ENCODE measurements around the gene CLEC9A.
"Not testable (repeated sequence)": the region's sequence is repeated elsewhere in the genome, so short reads cannot be mapped to it uniquely, and the experiment has no call there.

The CLEC9A gene

DNA sequence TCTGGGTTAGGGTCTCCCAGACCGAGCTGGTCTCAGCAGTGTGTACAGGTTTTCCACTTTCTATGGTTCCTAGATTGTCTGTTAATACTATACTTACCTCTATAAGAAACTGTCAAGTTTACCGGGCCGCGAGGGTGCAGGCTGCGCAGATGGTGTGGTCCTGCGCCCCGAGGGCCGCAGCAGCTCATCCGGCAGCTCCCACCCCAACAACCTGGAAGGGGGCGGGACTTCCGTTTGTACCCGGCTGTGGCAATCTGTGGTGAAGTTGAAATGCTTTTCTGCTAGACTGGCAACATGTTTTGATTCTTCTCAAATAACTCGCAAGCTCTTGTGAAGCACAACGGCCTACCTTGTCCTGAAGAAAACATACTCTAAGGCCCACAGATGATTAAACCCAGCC lies at the start of gene CLEC9A:
CLEC9A (plus strand) TSS at position 237 of the 400 bp plus-strand sequence. CDS start 22,006 bp downstream, outside the sequence.
- no peak for DNase-seq

GRCh38 chr12:9991876-9992275 lies 38.6 kb upstream of the CLEC9A start:
- no peak for DNase-seq

DNA sequence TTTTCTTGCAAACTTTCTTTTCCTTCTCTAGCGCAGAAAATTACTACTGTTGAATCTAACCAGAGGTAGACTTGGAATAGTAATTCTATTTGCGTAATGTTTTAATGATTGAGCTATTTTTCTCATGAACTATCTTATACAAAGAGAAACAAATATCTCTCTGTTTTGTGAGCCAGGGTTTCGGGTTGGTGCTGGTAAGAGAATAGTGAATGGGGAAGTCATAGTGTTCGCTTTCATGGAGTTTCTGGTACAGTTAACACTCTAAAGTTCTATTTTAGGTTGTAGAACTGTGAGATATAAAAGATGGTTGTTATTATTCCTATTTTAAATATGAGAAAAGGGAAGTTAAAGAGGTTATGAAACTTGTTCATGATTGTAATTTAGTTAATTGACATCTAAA lies 38.2 kb upstream of the CLEC9A start:
- DNase-seq: no peak

DNA sequence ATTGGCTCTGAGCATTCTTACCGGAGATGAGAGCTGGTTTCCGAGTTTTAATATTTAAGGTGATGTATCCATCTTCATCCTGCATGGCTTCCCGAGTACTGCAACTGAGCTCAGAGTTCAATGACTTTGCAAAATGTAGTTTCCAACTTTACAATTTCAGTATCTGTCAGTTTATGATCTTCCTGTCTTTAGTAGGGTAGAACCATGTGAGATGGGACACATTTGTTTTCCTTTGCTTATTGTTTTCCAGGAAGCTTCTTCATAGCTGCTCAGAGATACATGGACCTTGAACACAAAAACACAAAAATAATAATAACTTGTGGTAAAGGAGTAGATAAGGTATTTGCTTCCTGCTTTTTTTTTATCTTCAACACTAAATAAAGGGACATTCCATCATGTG lies 31.5 kb upstream of the CLEC9A start, which contains the start of gene CLEC1B:
CLEC1B (minus strand) TSS at position 106 of the 400 bp plus-strand sequence; CDS start at position 85, 21 bp downstream.
- DNase-seq: no peak

DNA sequence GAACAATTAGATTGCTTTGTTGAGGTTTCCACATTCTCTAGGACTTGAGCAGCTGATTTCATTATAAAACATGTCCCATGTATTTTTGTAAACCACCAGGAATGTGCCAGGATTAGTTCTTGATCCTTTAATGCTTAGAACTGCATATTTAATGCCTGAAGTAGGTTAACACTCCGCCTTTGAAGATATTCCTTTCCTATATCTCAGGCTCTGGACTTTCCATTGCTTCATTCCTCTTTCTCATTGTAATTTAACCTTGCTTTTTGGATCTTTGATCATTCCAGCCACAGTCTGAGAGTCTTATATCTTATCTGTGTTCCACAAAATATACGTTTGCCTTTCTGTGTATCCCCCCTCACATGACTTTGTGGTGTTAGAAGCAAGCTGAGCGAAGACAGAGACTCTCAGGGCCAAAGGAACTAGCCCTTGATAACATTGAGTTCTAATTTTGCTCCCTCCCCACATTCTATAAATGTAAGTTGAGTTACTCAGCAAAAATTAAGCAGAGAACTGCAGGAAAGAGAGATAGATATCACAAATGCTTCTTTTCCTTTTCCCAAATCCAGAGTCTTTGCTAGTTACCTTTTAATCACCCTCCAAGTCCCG lies 29.2 kb upstream of the CLEC9A start:
- DNase-seq: no peak

GRCh38 chr12:10012630-10013330 lies 17.7 kb upstream of the CLEC9A start:
- no peak for DNase-seq

- no peak for DNase-seq
These were observed 15.0 kb upstream of the CLEC9A start for GRCh38 chr12:10015450-10015849.

DNA sequence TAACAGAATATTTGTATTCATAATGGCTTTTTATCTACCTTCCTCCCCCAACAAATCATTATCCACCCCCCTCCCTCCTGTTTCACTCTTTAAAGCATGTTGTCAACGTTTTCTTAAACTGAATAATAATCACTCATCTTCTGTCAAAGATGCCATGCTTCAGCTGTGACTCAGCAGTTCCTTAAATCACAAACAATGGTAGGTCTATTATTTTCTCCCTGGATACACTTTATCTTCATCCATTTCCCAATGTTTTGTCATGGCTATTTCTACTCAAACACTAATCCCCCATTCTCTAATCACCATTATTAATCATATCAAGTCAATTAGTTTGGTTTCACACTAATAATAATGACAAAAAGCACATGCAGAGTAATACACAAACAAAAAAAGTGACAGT lies 13.6 kb upstream of the CLEC9A start:
- no peak for DNase-seq

DNA sequence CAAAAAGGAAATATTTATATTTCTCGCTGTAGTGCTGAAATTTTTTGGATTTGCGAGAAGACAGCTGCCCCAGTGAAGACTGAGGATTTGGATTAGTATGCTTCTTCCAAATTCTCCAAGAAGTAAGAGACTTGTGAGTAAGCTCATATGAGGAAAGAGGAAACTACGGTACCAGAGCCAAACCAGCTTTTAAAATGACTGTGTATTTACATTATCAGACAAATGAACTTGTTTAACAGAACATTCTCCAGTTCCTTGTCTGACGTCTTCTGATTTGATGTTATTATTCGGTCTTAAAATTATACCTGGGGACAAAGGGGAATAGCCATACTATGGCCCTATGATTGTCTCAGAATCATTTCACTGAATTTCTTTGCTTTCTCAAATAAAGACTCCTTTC lies 12.1 kb upstream of the CLEC9A start:
- DNase-seq: no peak

- no peak for DNase-seq
These were observed 9.1 kb upstream of the CLEC9A start for GRCh38 chr12:10021342-10021741.

GRCh38 chr12:10025236-10025635 lies 5.2 kb upstream of the CLEC9A start:
- no peak for DNase-seq

GRCh38 chr12:10026666-10027065 lies 3.8 kb upstream of the CLEC9A start:
- DNase-seq: not testable (repeated sequence)

DNA sequence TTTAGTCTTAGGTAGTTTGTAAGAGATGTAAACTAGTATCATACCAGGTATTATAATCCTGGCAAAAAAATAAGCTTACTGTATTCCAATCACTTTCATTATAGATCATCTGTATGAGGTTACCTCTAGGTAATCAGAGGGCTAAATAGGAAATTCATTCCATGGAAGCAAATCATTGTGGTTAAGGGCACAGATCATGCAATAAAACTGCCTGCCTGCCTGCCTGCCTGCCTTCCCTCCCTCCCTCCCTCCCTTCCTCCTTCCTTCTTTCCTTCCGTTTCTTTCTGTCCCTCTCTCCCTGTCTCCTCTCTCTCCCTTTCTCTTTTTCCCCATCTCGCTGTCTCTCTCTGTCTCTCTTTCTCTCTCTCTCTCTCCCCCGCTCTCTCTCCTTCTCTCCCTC lies 3.2 kb upstream of the CLEC9A start:
- no peak for DNase-seq

- no peak for DNase-seq
These were observed 2.8 kb upstream of the CLEC9A start for GRCh38 chr12:10027721-10028120.

GRCh38 chr12:10031321-10031720 lies 839 bp downstream of the CLEC9A start:
- no peak for DNase-seq

- DNase-seq: no peak
These were observed 1.3 kb downstream of the CLEC9A start for GRCh38 chr12:10031771-10032175.

- DNase-seq: no peak
These were observed 3.5 kb downstream of the CLEC9A start for GRCh38 chr12:10033783-10034545.

GRCh38 chr12:10042167-10042566 lies 11.7 kb downstream of the CLEC9A start:
- no peak for DNase-seq

DNA sequence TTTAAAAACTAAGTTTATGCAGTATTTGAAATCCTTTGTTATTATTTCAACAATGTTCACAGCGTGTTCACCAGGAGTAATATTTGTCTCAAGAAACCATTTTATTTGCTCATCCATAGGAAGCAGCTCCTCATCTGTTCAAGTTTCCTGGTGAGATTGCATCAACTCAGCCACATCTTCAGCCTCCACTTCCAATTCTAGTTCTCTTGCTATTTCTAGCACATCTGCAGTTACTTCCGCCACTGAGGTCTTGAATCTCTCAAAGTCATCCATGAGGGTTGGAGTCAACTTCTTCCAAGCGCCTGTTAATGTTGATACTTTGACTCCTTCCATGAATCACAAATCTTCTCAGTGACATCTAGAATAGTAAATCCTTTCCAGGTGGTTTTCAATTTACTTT lies 18.0 kb downstream of the CLEC9A start:
- DNase-seq: no peak

DNA sequence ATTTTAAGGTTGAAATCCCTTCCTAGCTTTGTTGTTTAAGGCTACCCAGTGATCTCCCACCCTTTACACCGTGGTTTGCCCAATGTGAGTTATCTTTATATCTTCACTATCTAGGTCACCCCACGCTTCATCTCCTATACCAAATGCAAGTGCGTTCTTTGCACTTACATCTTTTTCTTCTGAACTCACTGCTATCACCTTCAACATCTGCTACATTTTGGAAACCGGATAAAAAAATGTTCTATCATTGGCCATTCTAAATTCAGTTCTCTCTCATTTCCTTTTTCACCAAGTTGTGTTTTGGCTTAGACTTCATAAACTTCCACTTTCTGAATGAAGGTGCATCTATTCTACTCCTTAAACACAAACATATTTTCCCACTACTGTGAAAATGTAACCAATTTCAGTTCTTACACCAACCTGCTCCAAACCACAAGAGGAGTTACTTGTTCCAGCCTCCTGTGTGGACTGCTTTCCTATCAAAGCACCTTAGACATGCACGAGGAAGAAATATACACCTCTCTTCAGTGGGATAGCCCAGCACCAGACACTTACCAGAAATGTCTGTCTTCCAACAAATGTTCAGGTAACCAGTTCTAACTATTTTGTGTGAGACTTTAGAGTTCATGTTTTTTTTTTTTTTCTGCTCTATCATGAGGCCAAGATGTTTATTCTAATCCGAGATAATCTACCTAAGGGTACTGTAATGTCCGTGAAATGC lies 21.9 kb downstream of the CLEC9A start:
- no peak for DNase-seq

DNA sequence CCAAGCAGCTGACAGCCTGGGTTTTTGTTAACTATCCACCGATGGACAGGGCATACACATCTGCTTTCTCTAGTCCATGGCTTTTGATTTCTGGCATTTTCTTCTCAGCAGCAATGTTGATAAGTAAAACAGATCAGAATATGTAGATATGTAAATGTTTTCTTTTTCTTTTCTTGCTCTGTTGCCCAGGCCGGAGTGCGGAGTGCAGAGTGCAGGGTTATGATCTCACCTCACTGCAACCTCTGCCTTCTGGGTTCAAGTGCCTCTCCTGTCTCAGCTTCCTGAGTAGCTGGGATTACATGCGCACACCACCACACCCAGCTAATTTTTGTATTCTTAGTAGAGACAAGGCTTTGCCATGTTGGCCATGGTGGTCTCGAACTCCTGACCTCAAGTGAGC lies 27.9 kb downstream of the CLEC9A start:
- no peak for DNase-seq

GRCh38 chr12:10065241-10065640 lies 34.8 kb downstream of the CLEC9A start:
- no peak for DNase-seq

DNA sequence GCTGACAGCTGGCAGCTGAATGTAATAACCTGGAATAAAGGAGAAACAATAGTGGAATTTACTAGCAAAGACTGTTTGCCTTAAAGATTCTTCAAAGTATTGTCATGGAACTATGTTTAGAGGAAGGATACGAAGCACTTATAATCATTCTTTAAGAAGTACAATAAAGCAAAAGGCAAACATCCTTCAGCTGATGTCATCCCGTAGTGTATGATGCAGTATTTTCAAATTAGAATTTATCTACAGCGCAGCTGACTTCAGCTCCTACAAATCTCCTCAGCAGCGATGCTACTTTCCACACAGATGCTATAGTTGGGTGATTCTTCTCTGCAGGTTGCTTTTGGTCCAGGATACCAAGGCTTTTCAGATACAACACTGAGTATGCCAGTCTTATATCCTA lies 36.8 kb downstream of the CLEC9A start:
- DNase-seq: no peak

Data from CD4-positive, alpha-beta T cell treated with Interleukin-6 for 4 hours (primary cell).